Activated naive CD8-positive, alpha-beta T cell (primary cell): ENCODE results near the gene FAM47A.

Source experiments
- H3K27ac Mint-ChIP-seq: one replicate; pipeline ENCODE4 v1.8.0; 2021; ENCODE audit warnings: mixed read lengths
- H3K27me3 Mint-ChIP-seq: one replicate; pipeline ENCODE4 v1.8.0; 2021; ENCODE audit warnings: mixed read lengths
- H3K36me3 Mint-ChIP-seq: one replicate; pipeline ENCODE4 v1.8.0; 2021; ENCODE audit warnings: mixed read lengths
- H3K4me1 Mint-ChIP-seq: one replicate; pipeline ENCODE4 v1.8.0; 2021; ENCODE audit warnings: low read depth, mixed read lengths
- H3K4me3 Mint-ChIP-seq: one replicate; pipeline ENCODE4 v1.8.0; 2021; ENCODE audit warnings: mild to moderate bottlenecking, mixed read lengths
- H3K9me3 Mint-ChIP-seq: one replicate; pipeline ENCODE4 v1.8.0; 2021; ENCODE audit warnings: low read depth, mixed read lengths

The FAM47A gene

DNA sequence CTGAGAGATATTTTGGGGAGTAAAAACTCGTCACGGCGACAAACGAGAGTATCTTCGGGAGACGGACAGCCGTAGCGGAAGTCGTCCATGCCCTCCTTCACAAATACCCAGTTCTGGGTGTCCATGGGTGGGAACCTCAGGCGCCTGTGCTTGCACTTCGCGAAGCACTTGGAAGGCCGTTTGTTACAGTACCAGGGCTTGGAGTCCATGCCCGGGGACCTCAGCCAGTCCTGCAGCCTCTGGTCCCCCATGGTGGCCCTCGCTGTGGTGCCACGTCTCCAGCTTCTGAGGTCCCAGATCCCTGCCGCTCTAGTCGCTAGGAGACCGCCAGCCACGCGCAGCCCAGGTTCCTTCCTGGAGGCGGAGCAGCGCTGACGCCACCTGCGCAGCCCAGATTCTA, at the start of gene FAM47A:
Gene FAM47A (minus strand): TSS at position 287 of the 400 bp plus-strand sequence. CDS start 36 bp downstream, at position 251.
- Mint-ChIP-seq H3K27me3 (no peaks in the 10 kb centered on the region), H3K27ac (no peak within 1 kb of the TSS), H3K4me3 (no peak within 1 kb of the TSS), H3K4me1 (no peaks in the 10 kb centered on the region), H3K9me3 (peaks cover 3% of the 10 kb centered on the region), H3K36me3 (no peaks in the 10 kb centered on the region)

DNA sequence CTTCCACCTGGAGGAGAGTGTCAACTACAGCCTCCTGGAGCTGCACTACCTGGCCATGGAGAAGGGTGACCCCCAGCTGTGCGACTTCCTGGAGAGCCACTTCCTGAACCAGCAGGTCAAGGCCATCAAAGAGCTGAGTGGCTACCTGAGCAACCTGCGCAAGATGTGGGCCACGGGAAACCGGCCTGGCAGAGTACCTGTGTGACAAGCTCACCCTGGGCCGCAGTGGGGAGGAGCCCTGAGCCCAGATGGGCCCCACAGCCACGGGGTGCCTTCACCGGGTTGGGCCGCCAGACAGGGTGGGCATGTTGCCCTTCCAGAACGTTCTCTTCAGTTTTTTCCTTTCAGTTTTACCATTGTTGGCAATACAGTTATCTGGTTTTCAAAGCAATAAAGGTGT, 15.2 kb upstream of the FAM47A start:
- Mint-ChIP-seq H3K9me3 (no peaks in the 10 kb centered on the region), H3K36me3 (no peaks in the 10 kb centered on the region), H3K4me3 (no peak overlapping the region), H3K27ac (no peak overlapping the region), H3K4me1 (no peaks in the 10 kb centered on the region), H3K27me3 (no peaks in the 10 kb centered on the region)

DNA sequence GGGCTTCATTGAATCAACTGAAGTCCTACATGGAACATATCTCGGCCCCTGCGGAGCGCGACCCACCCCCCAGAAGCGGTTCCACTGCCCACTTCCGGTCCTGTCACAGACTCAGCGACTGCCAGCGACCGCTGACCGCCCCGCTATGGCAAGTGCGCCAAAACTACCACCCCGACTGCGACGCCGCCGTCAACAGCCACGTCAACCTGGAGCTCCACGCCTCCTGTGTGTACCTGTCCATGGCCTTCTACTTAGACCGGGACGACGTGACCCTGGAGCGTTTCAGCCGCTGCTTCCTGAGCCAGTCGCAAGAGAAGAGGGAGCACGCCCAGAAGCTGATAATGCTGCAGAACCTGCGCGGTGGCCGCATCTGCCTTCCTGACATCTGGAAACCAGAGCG, 14.8 kb upstream of the FAM47A start:
- Mint-ChIP-seq H3K36me3 (no peaks in the 10 kb centered on the region), H3K4me3 (no peak overlapping the region), H3K4me1 (no peaks in the 10 kb centered on the region), H3K27ac (no peak overlapping the region), H3K27me3 (no peaks in the 10 kb centered on the region), H3K9me3 (no peaks in the 10 kb centered on the region)

DNA sequence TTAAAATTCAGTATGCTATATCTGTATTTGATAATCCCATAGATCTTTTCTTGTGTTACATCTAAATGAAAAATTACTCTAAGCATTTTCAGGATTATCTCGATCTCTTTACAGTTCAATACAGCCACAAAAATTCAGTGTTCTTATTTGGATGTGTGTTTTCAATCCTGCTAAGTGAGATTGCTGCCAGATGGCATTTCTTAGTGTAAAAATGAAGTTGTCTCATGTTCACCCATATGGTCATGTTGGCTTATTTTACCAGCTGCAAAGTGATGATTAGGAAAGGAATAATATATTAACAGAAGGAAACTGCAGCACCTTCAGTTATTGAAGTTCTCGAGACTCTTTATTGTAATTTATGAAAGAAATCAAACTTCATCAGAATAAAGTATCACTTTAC, 12.1 kb upstream of the FAM47A start:
- H3K36me3 Mint-ChIP-seq = no peaks in the 10 kb centered on the region
- no peaks in the 10 kb centered on the region for H3K4me1 Mint-ChIP-seq
- no peaks in the 10 kb centered on the region for H3K27me3 Mint-ChIP-seq
- no peaks in the 10 kb centered on the region for H3K9me3 Mint-ChIP-seq
- no peak overlapping the region for H3K4me3 Mint-ChIP-seq
- H3K27ac Mint-ChIP-seq = no peak overlapping the region

DNA sequence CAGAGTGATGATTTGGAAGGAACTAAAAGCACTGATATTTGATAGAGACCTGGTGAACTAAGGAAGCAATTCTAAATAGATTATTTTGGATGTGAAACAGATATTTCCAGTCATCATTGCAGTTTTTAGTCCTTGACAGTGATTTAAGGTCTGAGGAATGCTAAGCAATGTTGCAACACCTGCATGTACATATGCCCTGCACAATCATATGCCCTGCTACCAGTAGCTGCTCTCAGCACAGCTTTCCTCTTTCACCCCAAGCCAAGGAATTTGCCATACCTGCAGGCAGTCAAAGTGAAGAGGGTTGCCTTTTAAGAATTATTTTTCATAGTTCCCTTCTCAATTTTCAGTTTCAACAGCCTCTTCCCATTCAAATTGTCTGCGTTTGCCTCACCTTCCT, 8.7 kb upstream of the FAM47A start:
- H3K4me3 Mint-ChIP-seq = no peak overlapping the region
- H3K27ac Mint-ChIP-seq = no peak overlapping the region
- H3K27me3 Mint-ChIP-seq = no peaks in the 10 kb centered on the region
- no peaks in the 10 kb centered on the region for H3K9me3 Mint-ChIP-seq
- H3K36me3 Mint-ChIP-seq = no peaks in the 10 kb centered on the region
- no peaks in the 10 kb centered on the region for H3K4me1 Mint-ChIP-seq

DNA sequence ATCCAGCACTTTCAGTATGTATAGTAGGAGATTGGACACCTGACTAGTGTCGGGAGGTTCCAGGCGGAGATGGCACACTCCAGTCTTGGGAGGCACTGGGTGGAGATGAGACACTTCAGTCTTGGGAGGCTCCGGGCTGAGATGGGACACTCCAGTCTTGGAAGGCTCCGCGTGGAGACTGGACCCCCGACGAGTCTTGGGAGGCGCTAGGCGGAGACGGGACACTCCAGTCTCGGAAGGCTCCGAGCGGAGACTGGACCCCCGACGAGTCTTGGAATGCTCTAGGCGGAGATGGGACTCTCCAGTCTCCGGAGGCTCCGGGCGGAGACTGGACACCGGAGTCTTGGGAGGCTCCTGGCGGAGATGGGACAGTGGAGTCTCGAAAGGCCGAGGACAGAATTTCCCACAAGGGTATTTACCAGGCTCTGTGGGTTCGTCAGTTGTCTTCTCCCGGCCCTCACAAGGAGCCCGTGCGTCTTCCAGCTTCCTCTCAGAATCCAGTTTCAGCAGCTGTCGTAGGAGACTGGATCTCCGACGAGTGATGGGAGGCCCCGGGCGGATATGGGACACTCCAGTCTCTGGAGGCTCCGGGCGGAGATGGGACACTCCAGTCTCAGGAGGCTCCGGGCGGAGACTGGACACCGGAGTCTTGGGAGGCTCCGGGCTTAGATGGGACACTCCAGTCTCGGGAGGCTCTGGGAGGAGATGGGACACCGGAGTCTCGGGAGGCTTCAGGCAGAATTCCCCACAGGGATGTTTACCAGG, 952 bp downstream of the FAM47A start:
- Mint-ChIP-seq H3K36me3 (no peaks in the 10 kb centered on the region), H3K27ac (no peak overlapping the region), H3K4me1 (no peaks in the 10 kb centered on the region), H3K9me3 (peaks cover 3% of the 10 kb centered on the region), H3K4me3 (no peak overlapping the region), H3K27me3 (no peaks in the 10 kb centered on the region)

DNA sequence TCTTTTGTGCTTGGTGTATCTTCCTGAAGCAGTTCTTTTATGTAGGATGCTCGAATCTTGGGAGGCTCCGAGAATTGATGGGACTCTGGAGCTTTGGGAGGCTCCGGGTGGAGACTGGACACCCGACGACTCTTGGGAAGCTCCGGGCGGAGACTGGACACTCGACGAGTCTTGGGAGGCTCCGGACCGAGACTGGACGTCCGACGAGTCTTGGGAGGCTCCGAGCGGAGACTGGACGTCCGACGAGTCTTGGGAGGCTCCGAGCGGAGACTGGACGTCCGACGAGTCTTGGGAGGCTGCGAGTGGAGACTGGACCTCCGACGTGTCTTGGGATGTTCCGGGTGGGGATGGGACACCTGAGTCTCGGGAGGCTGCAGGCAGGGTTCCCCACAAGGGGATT, 1.6 kb downstream of the FAM47A start:
- Mint-ChIP-seq H3K9me3 (peaks cover 3% of the 10 kb centered on the region), H3K27me3 (no peaks in the 10 kb centered on the region), H3K36me3 (no peaks in the 10 kb centered on the region), H3K27ac (no peak overlapping the region), H3K4me3 (no peak overlapping the region), H3K4me1 (no peaks in the 10 kb centered on the region)

DNA sequence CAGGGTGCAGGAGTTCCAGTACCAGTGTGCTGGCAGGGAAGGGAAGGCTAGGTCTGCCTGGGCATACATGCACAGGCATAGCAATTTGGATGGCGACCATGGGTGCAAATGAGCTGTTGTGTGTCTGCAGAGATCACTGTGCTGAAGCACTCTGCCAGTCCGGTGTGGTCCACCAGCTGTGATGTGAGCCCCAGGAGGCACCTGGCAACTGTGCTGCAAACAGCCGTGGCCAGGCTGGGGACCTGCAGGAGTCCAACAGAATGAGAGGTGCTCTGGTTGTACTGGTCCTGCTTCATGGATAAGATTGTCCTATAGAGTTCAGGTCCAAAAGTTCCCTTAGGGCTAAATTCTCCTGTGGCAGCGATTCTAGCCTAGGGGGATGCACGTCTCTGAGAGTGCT, 6.1 kb downstream of the FAM47A start:
- H3K27me3 Mint-ChIP-seq = no peaks in the 10 kb centered on the region
- H3K4me3 Mint-ChIP-seq = no peak overlapping the region
- no peak overlapping the region for H3K27ac Mint-ChIP-seq
- no peaks in the 10 kb centered on the region for H3K4me1 Mint-ChIP-seq
- peaks cover 3% of the 10 kb centered on the region for H3K9me3 Mint-ChIP-seq
- no peaks in the 10 kb centered on the region for H3K36me3 Mint-ChIP-seq

DNA sequence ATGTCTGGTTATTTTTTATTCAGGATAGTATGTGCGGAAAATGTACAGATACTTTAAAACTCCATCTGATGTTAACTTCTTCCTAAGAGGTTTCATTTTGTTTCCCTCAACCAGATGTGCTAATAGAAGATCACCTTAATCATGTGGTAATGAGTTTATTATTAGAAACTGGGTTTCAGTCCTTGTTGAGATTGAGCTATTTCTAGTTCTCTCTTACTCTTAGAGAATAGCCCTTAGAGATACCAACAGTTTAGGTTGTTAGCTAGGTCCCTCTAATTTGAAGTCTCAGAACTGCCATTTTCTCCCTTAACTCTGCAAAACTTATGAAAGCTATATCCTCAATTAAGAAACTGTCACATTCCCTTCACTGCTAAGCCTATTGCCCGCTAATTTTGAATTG, 13.0 kb downstream of the FAM47A start:
- Mint-ChIP-seq H3K4me3 (no peak overlapping the region), H3K9me3 (no peaks in the 10 kb centered on the region), H3K27ac (no peak overlapping the region), H3K27me3 (no peaks in the 10 kb centered on the region), H3K4me1 (no peaks in the 10 kb centered on the region), H3K36me3 (no peaks in the 10 kb centered on the region)

DNA sequence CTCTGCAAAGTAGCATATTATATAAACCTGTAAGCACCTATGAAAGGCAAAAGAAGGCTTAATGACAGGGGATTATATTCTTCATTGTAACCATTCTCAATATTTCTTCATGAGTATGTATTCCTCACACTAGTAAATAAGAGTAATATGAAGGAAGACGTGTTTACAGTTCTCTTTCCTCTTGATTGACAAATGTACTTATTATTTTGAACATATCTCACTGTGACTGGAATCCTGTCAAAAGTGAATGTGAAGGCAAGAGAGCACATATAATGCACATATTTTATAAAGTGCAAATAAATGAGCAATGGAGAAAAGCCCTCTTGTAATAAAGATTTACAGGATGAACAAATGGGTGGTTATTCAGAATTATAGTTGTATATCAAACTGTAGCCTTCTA, 19.7 kb downstream of the FAM47A start:
- Mint-ChIP-seq H3K4me1 (no peaks in the 10 kb centered on the region), H3K36me3 (no peaks in the 10 kb centered on the region), H3K4me3 (no peak overlapping the region), H3K9me3 (no peaks in the 10 kb centered on the region), H3K27me3 (no peaks in the 10 kb centered on the region), H3K27ac (no peak overlapping the region)
